GM11168 (cell line): Measurements from ENCODE around the gene MYO18B.

Source experiments
- in situ Hi-C: fragments of 300-500 bp; cut with MboI; formaldehyde crosslinking; loops from one replicate; pipeline ENCODE4 v1.12.0; 2022; ENCODE audit warnings: low sequenced_read_pairs; ENCODE audit not compliant: unreplicated experiment

MYO18B gene

DNA sequence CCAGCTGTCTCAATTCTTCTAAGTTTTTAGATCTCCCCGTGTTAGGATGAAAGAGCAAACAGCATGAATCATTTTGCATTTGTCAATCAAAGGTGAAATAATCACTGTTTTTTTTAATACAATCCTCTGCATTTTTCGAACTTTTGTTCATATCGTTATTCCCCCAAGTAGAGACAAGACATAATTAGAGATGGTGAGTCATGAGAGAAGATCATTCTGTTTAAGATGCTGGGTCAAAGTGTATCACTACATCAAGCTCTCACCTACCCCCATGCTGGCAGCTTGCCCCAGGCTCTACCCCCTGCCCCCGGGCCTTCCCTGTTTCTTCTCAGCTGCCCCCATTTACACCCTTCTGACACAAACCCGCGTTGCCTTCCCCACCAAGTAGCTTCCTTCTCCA is 30.5 kb upstream of the MYO18B start:
- in situ Hi-C loops = no loop called here

DNA sequence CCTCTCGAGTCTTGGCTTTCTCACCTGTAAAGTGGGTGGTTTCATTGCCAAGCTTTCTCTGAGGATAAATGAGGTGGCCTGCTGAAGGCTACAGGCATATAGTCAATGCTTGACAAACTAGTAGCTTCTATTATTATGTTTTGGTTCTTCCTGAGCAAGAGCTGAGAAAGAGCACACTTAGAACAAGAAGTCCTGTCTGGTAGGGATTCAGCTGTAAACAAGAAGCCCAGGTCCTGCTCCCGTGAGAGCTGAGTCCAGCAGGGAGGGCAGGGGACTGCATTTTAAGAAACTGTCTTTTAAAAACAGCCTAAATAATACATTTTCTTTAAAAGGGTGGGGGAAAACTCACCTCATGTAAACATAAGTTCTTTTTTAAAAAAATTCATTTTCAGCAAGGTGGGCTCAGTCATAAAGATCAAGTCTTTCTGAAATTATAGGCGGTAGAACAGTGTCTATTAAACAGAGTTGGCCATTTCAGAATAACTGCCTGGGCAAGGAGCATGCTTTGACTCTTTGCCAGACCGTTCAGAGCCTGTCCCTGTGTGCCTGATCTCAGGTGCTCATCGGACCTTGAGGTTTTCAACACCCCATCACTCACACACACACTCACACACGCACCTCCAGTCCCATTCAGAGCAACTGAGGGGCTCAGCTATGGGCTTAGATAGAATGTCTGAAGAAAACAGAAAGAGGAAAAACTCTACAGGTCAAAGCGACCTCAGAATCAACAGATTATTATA is 29.2 kb upstream of the MYO18B start:
- in situ Hi-C loops = no loop called here

DNA sequence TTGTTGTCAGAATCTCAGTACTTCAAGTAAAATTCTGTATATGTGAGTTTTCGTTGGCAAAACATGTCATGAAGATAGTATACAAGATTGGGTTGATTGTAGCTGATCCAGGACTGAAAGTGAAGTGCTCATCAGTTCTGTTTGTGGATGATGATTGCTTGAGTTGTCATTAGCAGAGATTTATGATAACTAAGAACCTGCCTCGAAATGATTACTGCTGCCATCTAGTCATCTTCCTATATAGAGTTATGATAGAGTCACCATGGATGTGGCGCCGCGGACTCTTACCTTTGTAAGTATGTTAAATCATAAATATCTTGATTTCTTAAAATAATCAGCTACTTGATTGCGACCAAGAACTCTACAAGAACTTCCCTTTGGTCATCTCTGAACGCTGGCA is 27.9 kb upstream of the MYO18B start:
- in situ Hi-C loops = no loop called here

DNA sequence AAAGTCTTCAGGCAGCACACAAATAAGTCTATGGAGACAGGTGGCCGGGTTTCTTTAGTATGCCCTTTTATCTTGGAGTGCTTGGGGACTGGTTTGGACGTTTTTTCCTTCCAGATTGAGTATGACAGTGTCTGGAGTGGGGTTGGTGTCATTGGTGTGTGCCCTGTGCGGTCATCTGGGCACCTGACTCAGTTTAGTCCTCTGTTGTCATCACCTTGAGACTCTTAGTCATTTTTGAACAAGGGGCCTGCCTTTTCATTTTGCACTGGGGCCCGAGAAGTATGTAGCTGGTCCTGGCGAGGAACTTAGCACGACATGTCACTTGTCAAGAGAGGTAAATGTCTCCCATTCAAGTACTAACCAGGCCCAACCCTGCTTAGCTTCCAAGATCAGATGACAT is 27.2 kb upstream of the MYO18B start:
- in situ Hi-C loops = no loop called here

DNA sequence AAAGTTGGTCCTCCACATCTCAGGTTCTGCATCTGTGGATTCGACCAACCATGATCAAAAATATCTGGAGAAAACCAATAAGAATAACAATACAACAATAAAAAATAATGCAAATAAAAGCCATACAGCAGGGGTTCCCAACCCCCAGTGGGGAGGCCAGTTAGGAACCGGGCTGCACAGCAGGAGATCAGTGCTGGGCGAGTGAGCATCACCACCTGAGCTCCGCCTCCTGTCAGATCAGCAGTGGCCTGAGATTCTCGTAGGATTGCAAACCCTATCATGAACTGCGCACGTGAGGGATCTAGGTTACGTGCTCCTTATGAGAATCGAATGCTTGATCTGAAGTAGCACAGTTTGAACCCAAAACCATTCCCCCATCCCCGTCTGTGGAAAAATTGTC is 25.4 kb upstream of the MYO18B start:
- in situ Hi-C loops = no loop called here

DNA sequence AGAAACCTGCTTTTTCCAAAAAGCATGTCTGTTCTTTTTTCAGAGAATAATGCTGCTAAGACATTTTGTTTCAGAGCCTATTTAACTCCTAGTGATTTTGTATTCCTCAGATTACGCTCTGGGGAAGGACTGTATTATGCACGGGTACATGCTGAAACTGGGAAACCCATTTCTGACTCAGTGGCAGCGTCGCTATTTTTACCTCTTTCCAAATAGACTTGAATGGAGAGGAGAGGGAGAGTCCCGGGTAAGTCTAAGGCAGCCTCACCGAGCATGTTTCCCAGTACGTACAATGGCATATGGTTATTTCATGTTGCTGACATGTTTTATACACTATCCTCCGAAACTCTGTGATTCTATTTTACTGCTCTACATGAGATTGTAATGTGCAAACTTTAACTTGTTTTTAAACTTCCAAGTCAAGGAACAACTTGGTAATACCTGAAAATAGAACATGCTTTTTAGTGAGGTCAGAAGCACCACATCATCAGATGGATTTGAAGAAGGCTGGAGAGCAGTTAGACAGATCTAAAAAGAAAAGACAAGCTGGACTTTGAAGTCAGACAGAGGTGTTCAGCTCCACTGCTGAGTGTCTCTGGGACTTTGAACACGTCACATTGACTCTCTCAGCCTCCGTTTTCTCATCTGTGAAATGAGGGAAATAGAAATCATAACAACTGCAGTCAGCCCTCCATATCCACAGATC is 23.7 kb upstream of the MYO18B start:
- in situ Hi-C loops = no loop called here

DNA sequence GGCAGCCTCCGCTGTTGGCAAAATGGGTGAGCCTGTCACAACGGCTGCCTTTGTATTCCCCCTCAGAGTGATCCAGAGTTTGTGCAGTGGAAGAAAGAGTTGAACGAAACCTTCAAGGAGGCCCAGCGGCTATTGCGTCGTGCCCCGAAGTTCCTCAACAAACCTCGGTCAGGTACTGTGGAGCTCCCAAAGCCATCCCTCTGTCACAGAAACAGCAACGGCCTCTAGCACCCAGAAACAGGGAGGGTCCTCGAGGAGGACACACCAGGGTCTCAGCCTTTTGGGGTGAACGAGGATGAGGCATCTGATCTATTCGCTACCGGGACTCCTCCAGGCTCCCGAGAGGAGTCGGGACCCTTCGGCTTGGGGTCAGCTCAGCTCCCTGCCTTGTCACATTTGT is 19.8 kb upstream of the MYO18B start:
- in situ Hi-C loops = no loop called here

DNA sequence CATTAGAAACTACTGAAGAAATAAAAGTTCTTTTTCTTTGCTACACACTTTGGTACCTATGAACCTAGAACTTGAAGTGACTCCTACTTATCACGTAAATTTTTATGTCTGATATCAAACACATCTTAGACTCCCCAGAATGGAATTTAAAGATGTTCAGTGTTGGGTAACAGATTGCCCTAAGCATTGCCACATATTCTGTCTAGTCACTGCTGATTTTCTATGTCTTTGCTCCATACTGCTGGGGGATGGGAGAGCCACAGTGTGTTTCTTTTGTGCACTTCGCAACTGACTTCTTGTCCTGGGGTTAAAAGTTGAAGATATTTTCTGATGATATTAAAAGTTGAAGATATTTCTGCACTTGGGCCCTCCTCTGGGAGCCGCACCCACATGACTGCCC is 19.4 kb upstream of the MYO18B start:
- in situ Hi-C loops = no loop called here

DNA sequence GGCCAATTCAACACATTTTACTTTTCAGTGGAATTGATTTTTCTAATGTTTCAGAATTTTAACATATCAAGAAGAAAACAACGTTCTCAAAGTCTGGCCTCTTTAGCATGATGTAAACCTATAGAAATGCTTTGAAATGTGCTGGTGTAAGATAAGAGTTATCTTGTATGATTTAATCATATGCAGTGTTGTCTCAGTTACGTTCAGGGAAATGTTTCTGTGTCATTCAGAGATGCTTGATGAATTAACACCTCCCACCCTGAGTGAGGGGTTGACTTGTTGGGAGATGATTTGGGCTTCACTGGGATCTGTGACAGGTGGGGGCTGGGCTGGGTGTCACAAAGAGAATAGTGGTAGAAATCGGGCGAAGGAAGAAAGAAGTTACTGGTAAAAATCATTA is 15.7 kb upstream of the MYO18B start:
- in situ Hi-C loops = no loop called here

DNA sequence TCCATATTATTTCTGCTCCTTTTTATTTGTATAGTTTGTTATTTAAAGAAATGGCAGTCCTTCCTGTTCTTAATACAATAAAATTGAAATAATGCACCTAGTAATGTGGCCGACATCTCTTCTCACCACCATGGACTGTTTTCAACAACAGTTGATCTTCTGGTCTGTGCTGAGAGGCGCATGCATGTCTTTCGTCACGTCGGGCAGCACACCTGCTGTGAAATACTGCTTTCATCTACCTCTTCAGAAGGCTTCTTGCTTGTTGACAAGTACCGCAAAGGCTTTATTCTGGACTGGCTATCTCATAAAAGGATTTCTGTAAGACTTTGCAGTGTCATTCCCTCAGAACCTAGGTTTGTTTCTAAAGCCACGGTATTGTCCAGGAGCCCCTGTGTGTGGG is 13.9 kb upstream of the MYO18B start:
- in situ Hi-C loops = no loop called here

DNA sequence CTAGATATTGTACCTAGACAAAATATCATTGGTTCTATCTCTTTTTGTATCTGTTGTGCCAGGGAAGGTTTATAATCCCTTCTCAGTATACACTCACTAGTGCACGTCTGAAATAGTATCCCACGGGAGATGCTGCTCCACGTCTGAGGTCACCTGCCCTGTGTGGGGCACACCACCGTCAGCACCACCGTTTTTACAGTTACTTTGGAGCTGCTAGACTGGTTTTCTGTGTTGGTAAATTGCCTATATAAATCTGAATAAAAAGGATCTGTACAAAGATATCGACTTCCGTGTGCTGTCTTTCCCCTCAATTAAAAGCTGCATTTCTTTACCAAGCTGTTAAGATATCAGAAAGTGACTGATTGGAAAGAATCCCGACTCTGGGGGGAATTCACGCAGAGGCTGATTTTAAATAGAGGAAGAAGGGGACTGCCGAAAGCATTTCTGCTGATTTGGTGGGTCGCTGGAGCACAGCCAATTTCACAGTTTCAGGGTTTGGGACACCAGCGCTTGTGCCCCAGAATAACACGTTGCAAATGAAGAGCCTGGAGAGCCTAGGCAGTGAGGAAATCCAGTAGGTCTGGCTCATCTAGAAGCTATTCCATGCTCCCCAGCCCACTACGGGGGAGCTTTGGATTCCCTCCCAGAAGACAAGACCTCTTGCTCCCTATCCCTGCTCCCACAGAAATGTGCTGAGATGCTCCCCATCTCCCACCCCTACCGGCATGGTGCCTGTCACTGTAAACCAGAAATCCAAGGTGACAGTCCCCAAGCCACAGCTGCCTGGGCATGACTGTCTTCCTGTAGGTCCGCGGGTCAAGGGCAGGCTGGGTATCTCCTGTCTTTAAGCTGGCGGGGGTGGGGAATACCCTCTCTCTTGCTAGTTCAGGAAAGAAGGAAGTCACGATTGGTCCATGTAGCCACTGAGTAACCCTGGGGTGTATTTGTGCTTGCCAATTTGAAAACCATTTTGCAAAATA is 12.7 kb upstream of the MYO18B start:
- in situ Hi-C loops = no loop called here

DNA sequence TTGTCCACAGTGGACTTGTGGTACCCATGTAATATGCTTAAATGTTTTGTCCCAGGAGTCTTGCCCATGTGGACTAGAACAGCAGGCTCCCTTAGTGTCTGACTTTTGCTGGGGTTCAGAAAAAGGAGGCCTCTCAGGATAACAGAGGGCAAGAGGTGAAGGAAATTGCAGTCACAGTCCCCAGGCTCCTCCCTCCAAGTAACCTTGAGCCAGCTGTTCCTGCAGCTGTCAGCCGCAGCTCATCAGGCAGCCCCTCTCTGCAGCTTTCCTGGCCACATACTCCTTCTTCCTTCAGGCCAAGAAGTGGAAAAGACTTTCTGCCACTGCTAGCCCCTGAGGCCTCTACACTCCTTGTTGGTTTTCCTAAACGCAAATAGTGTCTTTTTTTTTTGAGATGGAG is 6.3 kb upstream of the MYO18B start:
- in situ Hi-C loops = no loop called here

DNA sequence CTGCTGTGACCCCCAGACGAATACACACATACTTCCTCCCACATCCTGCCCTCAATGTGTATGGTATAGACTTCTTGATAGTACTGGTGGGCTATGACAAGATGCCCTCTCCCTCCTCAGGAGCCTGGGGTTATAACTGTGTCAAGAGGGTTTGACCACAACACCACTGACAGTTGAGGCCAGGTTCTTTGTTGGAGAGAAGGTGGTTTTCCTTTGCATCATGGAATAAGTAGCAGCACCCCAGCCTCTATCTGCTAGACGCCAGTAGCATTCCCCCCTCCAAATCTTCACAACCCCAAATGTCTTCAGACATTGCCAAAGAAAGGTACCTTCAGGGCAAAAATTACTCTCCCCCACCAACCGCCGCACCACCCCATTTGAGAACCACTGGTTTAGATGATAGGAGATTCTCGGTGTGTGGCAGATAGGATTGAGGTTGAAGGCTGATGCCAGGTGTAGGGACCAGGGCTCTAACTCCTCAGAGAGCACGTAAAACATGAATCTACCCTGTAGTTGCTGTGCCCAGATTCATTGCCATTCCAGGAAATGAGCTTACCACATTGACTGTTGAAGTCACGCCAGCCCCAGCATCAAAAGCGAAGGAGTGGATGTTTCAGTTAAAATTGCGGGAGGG is 5.5 kb upstream of the MYO18B start:
- in situ Hi-C loops = no loop called here

DNA sequence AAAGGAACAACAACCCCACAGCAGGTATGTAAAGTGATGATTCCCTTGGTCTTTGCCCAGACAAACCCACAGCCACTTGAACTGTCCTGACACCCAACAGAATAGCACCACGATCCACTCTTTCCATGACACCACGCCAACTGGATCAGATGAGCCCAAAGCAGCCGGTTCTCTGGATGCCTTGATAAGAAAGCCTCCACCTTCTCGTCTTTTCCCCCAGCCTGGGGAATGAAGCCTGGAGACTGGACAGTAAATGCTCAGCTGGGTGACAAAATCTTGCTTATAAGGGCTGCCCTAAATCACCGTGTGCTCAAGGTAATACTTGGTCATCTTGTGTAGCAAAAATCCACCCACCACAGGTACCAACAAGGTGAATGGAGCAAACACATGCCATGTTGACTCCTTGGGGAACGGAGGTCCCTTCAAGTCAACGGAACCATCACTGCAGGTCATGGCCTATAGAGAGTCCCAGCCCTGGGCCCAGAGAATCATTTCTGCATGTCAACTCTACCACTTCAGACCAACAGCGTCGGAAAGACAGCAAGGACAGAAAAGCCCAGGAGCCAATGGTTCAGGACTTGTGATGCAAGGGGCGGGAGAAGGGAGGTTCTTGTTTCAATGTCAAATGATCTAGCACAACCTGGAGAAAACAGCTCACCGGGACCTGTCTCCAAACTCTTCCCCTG is 2.2 kb upstream of the MYO18B start:
- in situ Hi-C loops = no loop called here

DNA sequence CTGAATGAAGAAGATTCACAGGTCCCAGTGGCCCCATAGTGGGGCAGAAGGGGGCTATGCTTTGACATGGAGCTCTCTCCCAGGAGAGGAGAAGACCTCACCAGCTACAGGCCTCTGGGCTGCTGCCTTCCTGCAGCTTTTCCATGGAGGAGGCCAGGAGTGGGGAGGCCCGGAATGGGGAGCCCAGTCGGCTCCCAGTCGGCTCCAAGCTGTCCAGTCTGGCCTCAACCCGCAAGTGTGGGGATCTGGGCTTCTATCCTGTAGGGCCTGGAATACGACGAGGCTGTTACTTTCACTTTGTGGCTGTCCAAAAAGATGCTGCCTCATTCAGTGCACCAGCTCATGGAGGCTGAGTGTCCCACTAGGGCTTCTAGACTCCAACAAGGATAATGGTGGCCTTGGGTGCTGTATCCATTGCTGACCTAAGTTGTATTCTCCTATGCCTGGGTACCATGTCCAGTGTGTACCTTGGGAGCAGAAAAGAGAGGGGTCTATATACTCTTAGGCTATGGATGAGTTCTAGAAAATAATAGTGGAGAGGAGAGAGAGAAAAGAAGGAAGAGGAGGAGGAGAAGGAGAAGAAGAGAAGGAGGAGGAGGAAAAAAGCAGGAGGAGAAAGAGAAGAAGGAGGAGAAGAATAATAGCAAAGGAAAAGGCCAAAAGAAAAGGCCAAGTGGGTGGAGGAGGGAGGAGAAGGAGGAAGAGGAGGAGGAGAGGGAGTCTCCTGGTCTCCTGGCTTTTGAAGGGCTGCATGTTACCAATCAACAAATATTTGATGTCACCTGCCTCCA is 1.1 kb downstream of the MYO18B start:
- in situ Hi-C loops = no loop called here

DNA sequence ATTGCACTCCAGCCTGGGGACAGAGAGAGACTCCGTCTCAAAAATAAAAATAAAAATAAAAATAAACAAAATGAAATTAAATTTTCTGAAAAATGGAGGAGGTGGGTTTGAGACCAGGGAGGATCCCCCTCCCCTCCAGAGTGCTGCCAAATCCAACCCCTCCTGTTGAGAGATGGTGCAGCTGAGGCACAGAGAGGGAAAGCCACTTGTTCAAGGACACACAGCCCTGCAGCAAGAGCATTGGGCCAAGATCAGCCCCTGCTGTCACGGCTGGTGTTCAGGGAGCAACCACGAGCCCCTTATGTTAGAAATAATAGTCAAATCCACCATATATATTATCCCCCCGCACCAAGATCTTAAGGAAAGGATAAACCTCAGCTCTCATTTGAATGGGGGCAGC is 2.7 kb downstream of the MYO18B start:
- in situ Hi-C loops = no loop called here

DNA sequence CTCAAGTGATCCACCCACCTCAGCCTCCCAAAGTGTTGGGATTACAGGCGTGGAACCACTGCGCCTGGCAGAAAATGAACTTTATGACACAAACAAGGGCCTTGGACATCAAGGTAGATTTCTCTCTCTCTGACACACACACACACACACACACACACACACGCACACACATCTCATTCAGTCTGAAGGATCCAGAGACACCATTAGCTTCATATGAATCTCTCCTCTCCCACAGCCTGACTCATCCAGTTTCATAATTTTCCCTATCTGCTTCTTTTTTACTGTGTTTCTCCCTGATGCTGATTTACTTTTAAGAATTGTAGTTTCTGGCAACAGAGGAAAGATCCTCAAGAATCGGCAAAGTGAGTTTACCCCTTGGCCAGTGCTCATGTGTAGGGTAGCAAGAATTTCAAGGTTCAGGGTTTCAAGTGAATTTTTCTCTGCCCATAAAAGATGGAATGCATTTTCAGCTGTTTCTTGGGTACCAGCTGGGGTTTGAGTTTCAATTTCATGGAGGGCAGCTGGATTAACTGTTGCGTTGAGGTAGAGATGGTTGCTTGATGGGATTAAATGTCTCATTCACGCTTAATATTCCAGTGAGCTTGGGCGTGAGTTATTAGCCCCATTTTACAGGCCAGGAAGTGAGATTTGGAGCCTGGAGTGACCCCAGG is 3.5 kb downstream of the MYO18B start:
- in situ Hi-C loops = no loop called here

DNA sequence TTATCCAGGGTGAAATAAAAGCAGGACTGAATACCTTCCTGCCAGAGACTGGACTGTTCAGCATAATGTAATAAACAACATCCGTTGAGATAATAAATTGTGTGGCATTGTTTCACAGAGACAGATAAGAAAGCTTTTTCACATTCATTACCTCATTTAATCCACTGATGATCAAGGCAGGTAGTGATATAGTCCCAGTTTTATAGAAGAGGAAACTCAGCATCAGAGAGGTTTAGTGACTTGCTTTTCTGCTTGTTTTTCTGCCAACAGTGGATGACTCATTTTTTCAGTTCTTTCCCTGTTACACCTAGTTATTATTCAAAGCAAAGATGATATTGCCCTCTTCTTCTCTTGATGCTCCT is 4.0 kb downstream of the MYO18B start:
- in situ Hi-C loops = no loop called here
